HepG2 (cell line): ENCODE measurements around the gene TBC1D24. TPM values are rescaled to one million over a fixed set of nuclear protein-coding genes. Genes with fewer than 3 reads are reported as not detected.

Experiments used
- ATAC-seq: fragments of 200-7000 bp; cut with Tn5 transposase; 3 replicates; pipeline ENCODE4 v1.9.1; 2020; ENCODE audit warnings: mild to moderate bottlenecking, moderate library complexity
- BruUV-seq: library from RNA; stranded (reverse); fragments of 400-500 nt; replicated peaks from 2 replicates; lab custom pipeline; 2021; lab: Mats Ljungman, UMichigan
- CTCF ChIA-PET: fragments of 300-600 bp; formaldehyde crosslinking; extraction: SDS; loops from one replicate; lab custom pipeline; 2021; ENCODE audit warnings: low total read pairs, inconsistent platforms, low intra/inter-chr PET ratio; lab: Yijun Ruan, JAX
- POLR2A ChIA-PET: fragments of 350-600 bp; sonication (Branson Sonifier 250); formaldehyde crosslinking; loops from one replicate; lab custom pipeline; 2020; ENCODE audit warnings: antibody characterized with exemption, inconsistent platforms; lab: Yijun Ruan, JAX
- DNase-seq: peaks from one replicate; pipeline ENCODE4 v3.0.0-alpha.2; 2015; ENCODE audit warnings: low spot score
- FAIRE-seq: peaks from 3 replicates; lab custom pipeline; 2011; peaks lifted over from hg19 to GRCh38; lab: Jason Lieb, UNC
- H2AFZ ChIP-seq: one replicate; pipeline ENCODE4 v1.6.1; 2011; ENCODE audit warnings: low read length, inconsistent platforms
- H3K27ac ChIP-seq: fragments of 300-600 bp; 3 replicates; pipeline ENCODE4 v1.8.0; 2011; ENCODE audit warnings: mixed run types, mild to moderate bottlenecking, mixed read lengths, low read length, inconsistent platforms; ENCODE audit not compliant: insufficient read depth; ENCODE audit errors: extremely low read length
- H3K27me3 ChIP-seq, 2 experiments: fragments of 200-600 bp in 1 of 2; 2 replicates in 1 of 2; 3 replicates in 1 of 2; pipeline versions ENCODE4 v1.6.0 to v1.8.0; 2011; ENCODE audit warnings: low read length in 2 of 2, mild to moderate bottlenecking in 2 of 2, moderate library complexity in 2 of 2, inconsistent platforms in 1 of 2; ENCODE audit not compliant: insufficient read depth in 2 of 2, control insufficient read depth in 1 of 2
- H3K36me3 ChIP-seq, 2 experiments: fragments of 200-600 bp in 1 of 2; replicated peaks in 1 of 2; 2 replicates in 1 of 2; 3 replicates in 1 of 2; pipeline versions ENCODE4 v1.5.1 to v1.8.0; 2011; ENCODE audit warnings: low read length in 2 of 2, inconsistent platforms in 1 of 2; ENCODE audit not compliant: insufficient read depth in 2 of 2, control insufficient read depth in 1 of 2
- H3K4me1 ChIP-seq: 2 replicates; pipeline ENCODE4 v1.5.1; 2012; ENCODE audit warnings: low read length, inconsistent platforms; ENCODE audit not compliant: insufficient read depth
- H3K4me2 ChIP-seq: 2 replicates; pipeline ENCODE4 v1.6.0; 2011; ENCODE audit warnings: low read depth, low read length, inconsistent platforms
- H3K4me3 ChIP-seq, 3 experiments: fragments of 200-600 bp in 1 of 3; sonication (generic), shearing (Covaris generic) in 1 of 3; replicated peaks in 1 of 3; 2 replicates each; pipeline ENCODE4 v1.5.1; 2011 to 2016; ENCODE audit warnings: low read length in 3 of 3, inconsistent platforms in 2 of 3, low read depth in 2 of 3, mild to moderate bottlenecking in 2 of 3, control low read depth in 1 of 3, mixed read lengths in 1 of 3; ENCODE audit not compliant: insufficient read depth in 1 of 3
- H3K79me2 ChIP-seq: one replicate; pipeline ENCODE4 v1.6.1; 2011; ENCODE audit warnings: low read length, inconsistent platforms; ENCODE audit not compliant: insufficient read depth
- H3K9ac ChIP-seq: 2 replicates; pipeline ENCODE4 v1.6.0; 2011; ENCODE audit warnings: mild to moderate bottlenecking, low read depth, low read length, inconsistent platforms; ENCODE audit not compliant: insufficient read depth
- H3K9me3 ChIP-seq: 2 replicates; pipeline ENCODE4 v1.5.1; 2012; ENCODE audit warnings: mild to moderate bottlenecking, low read length
- H4K20me1 ChIP-seq: 2 replicates; pipeline ENCODE4 v1.6.0; 2011; ENCODE audit warnings: inconsistent platforms, mild to moderate bottlenecking, low read length, moderate library complexity; ENCODE audit not compliant: insufficient read depth
- CBX5 ChIP-seq: sonication (generic); formaldehyde crosslinking; IDR thresholded peaks from 2 replicates; pipeline ENCODE4 v1.4.0; 2020; ENCODE audit warnings: missing genetic modification reagents, borderline replicate concordance
- CCAR2 ChIP-seq: fragments of 200-400 bp; formaldehyde crosslinking; optimal IDR thresholded peaks from 2 replicates; pipeline ENCODE3; 2018; ENCODE audit warnings: low read depth, mild to moderate bottlenecking, low read length, moderate library complexity
- E2F5 ChIP-seq: sonication (generic); formaldehyde crosslinking; conservative IDR thresholded peaks from 2 replicates; pipeline ENCODE4 v1.4.0; 2020; ENCODE audit warnings: missing genetic modification reagents
- FUBP1 ChIP-seq: sonication (generic); formaldehyde crosslinking; IDR thresholded peaks from 2 replicates; pipeline ENCODE4 v1.5.1; 2020; ENCODE audit warnings: missing genetic modification reagents, mild to moderate bottlenecking, borderline replicate concordance
- HBP1 ChIP-seq: IDR thresholded peaks from 2 replicates; pipeline ENCODE4 v1.6.1; 2016; ENCODE audit warnings: low read depth, control low read depth
- JUND ChIP-seq: sonication (generic); formaldehyde crosslinking; IDR thresholded peaks from 2 replicates; pipeline ENCODE4 v1.8.0; 2022; ENCODE audit warnings: mild to moderate bottlenecking, missing genetic modification reagents
- MXD3 ChIP-seq: IDR thresholded peaks from 2 replicates; pipeline ENCODE4 v1.6.1; 2016; ENCODE audit warnings: mild to moderate bottlenecking, missing biosample characterization, missing genetic modification reagents
- THAP9 ChIP-seq: sonication (generic); formaldehyde crosslinking; IDR thresholded peaks from 2 replicates; pipeline ENCODE4; 2020; ENCODE audit warnings: missing genetic modification reagents, mild to moderate bottlenecking, borderline replicate concordance
- XRCC5 ChIP-seq: fragments of 200-400 bp; formaldehyde crosslinking; optimal IDR thresholded peaks from 2 replicates; pipeline ENCODE3; 2017; ENCODE audit warnings: mild to moderate bottlenecking, low read length
- ZBTB33 ChIP-seq: sonication (generic); formaldehyde crosslinking; IDR thresholded peaks from 2 replicates; pipeline ENCODE4 v1.4.0; 2020; ENCODE audit warnings: missing genetic modification reagents
- ZBTB38 ChIP-seq: sonication (generic); formaldehyde crosslinking; IDR thresholded peaks from 2 replicates; pipeline ENCODE4 v1.5.1; 2020; ENCODE audit warnings: mild to moderate bottlenecking, missing genetic modification reagents
- ZNF691 ChIP-seq: sonication (generic); formaldehyde crosslinking; IDR thresholded peaks from 2 replicates; pipeline ENCODE4 v1.4.0; 2020; ENCODE audit warnings: missing genetic modification reagents, low read depth, mild to moderate bottlenecking, borderline replicate concordance
- WGBS: methylation state at CpG from one replicate; pipeline ENCODE4 v1.1.6; 2017; ENCODE audit warnings: low lambda C conversion rate; 5-methylcytosine and 5-hydroxymethylcytosine counted together
- in situ Hi-C: cut with HindIII; loops from 2 replicates; pipeline ENCODE4 v1.10.0; 2017; ENCODE audit warnings: low pct_unique_long_range_greater_than_20kb; ENCODE audit not compliant: extremely low pct_ligation_motif_present
- intact Hi-C: fragments of 100-400 bp; cut with micrococcal nuclease; formaldehyde crosslinking; loops from one replicate; pipeline ENCODE4 v1.10.0; 2022; ENCODE audit not compliant: unreplicated experiment
- polyA plus RNA-seq, 8 experiments: library from polyadenylated mRNA; depleted of rRNA in 3 of 8; stranded (reverse) in 7 of 8; unstranded in 1 of 8; fragments of >200 nt; fragmentation: Illumina TruSeq in 4 of 8; extraction: Trizol in 4 of 8; gene quantifications; 2 replicates each; pipeline versions ENCODE4 v1.2.1 to v1.2.3, GENCODE V29; 2011 to 2016; ENCODE audit warnings: low read depth in 4 of 8, missing spikeins in 1 of 8, mixed read lengths in 1 of 8; ENCODE audit not compliant: insufficient read depth in 1 of 8
- total RNA-seq, 5 experiments: library from RNA; depleted of rRNA; stranded (reverse); fragments of >200 nt; fragmentation: Illumina TruSeq; extraction: Trizol; gene quantifications; 2 replicates each; pipeline ENCODE4 v1.2.3, GENCODE V29; 2016; ENCODE audit warnings: low read depth in 1 of 5

TBC1D24 gene
- total and polyA plus RNA-seq, 2 of the 13 experiments (the other 11 are each of a cell fraction or from before 2014, with no cell fraction given) = 7.7 to 13.7 TPM

- in situ Hi-C loops = loop anchor here (5.0 kb wide), 1 partner anchor 73 kb away; the partner anchor contains the start of gene CCNF
- DNase-seq = no peak
- no peak for TF ChIP-seq E2F5 (CRISPR knock-in tag)
- TF ChIP-seq XRCC5 = no peak
- TF ChIP-seq CBX5 (CRISPR knock-in tag) = no peak
- TF ChIP-seq HBP1 = no peak
- TF ChIP-seq MXD3 = no peak
- TF ChIP-seq ZBTB33 (CRISPR knock-in tag) = peak; percentile 98
- no peak for TF ChIP-seq ZNF691 (CRISPR knock-in tag)
- TF ChIP-seq CCAR2 = no peak
- no peak for TF ChIP-seq THAP9 (CRISPR knock-in tag)
- TF ChIP-seq ZBTB38 (CRISPR knock-in tag) = peak; percentile 36; the same call in 1 of the 2 replicates
- no peak for TF ChIP-seq FUBP1
- no peak for TF ChIP-seq JUND
These were observed 25.5 kb downstream of the TBC1D24 start for GRCh38 chr16:2500430-2500917.

More at GRCh38 chr16:2500430-2500917, 25.5 kb downstream of the TBC1D24 start:
- H3K9me3 ChIP-seq = no peaks in the 10 kb centered on the region
- H3K4me1 ChIP-seq = peaks cover 22% of the 10 kb centered on the region
- no peak for FAIRE-seq
- peak; percentile 52 for ATAC-seq
- ChIA-PET POLR2A (interaction anchor here (1.3 to 1.4 kb wide), 2 partner anchors 15 to 41 kb away, joined by 6 to 7 read pairs; partner anchors contain the start of gene TEDC2), CTCF (interaction anchor here (1.3 to 2.2 kb wide), 4 partner anchors 26 to 159 kb away, joined by 3 to 28 read pairs (median 6); partner anchors contain the start of genes ABCA3, CCNF and TBC1D24)
- no peak overlapping the region for H3K27ac ChIP-seq
- H3K79me2 ChIP-seq = no peaks in the 10 kb centered on the region
- 93% methylated on average over 14 of the region's 20 CpGs for WGBS
- intact Hi-C loops = loop anchor here (10.0 kb wide), 1 partner anchor 156 kb away; the partner anchor contains the start of gene ABCA3
- H3K4me2 ChIP-seq = no peak overlapping the region
- H2AFZ ChIP-seq = no peak overlapping the region
- no peaks in the 10 kb centered on the region for H4K20me1 ChIP-seq
- no TSS peak for BruUV-seq
- no peaks in the 10 kb centered on the region for H3K27me3 ChIP-seq
- H3K9ac ChIP-seq = no peak overlapping the region
- no peak overlapping the region for H3K4me3 ChIP-seq
- peaks cover 14 to 29% of the 10 kb centered on the region in 2 experiments; a peak in 4 of 5 replicates for H3K36me3 ChIP-seq
